ENCODE measurements around the gene ULK4. TPM values are rescaled to one million over a fixed set of nuclear protein-coding genes. Genes with fewer than 3 reads are reported as not detected.
"Not testable (repeated sequence)": the region's sequence is repeated elsewhere in the genome, so short reads cannot be mapped to it uniquely, and the experiment has no call there.

ULK4 gene
- total RNA-seq, 1 donor from 2014 or later, result 13.3 TPM

- ATAC-seq (no peak), DNase-seq (ENCODE audit: low spot score) (no peak)
- intact Hi-C loops (cut with DNase I), result loop anchor here (5.0 kb wide), 1 partner anchor 1294 kb away; no protein-coding TSS in a partner anchor
Observed at GRCh38 chr3:41881233-41881821, 80.6 kb downstream of the ULK4 start.

- DNase-seq (ENCODE audit: low spot score) (no peak), ATAC-seq (no peak)
- intact Hi-C loops (cut with DNase I), result loop anchor here (5.0 kb wide), 1 partner anchor 1293 kb away; no protein-coding TSS in a partner anchor
Observed at GRCh38 chr3:41880387-41880786, 81.5 kb downstream of the ULK4 start.

- ATAC-seq; intact Hi-C loops (cut with DNase I): not testable (repeated sequence)
Observed at GRCh38 chr3:41877741-41878140, 84.2 kb downstream of the ULK4 start.

GRCh38 chr3:41874022-41874421, 87.9 kb downstream of the ULK4 start:
- intact Hi-C loops (cut with DNase I), result no loop called here
- DNase-seq (ENCODE audit: low spot score) (no peak), ATAC-seq (no peak)

More at GRCh38 chr3:41877741-41878140, 84.2 kb downstream of the ULK4 start:
- not testable (repeated sequence) for DNase-seq (ENCODE audit: low spot score)

- intact Hi-C loops (cut with DNase I), result no loop called here
- DNase-seq (ENCODE audit: low spot score) (no peak), ATAC-seq (no peak)
Observed at GRCh38 chr3:41872157-41872556, 89.7 kb downstream of the ULK4 start.

GRCh38 chr3:41867533-41867932, 94.4 kb downstream of the ULK4 start:
- no peak for ATAC-seq
- no peak for DNase-seq (ENCODE audit: low spot score)
- intact Hi-C loops (cut with DNase I), result no loop called here

GRCh38 chr3:41866298-41866697, 95.6 kb downstream of the ULK4 start:
- ATAC-seq (no peak), DNase-seq (ENCODE audit: low spot score) (no peak)
- intact Hi-C loops (cut with DNase I), result no loop called here

- intact Hi-C loops (cut with DNase I), result no loop called here
- ATAC-seq (no peak), DNase-seq (ENCODE audit: low spot score) (no peak)
Observed at GRCh38 chr3:41863024-41863423, 98.9 kb downstream of the ULK4 start.

GRCh38 chr3:41860489-41860888, 101.4 kb downstream of the ULK4 start:
- intact Hi-C loops (cut with DNase I); DNase-seq (ENCODE audit: low spot score): not testable (repeated sequence)

GRCh38 chr3:41854956-41855355, 106.9 kb downstream of the ULK4 start:
- no peak for ATAC-seq
- intact Hi-C loops (cut with DNase I), result no loop called here

More at GRCh38 chr3:41860489-41860888, 101.4 kb downstream of the ULK4 start:
- not testable (repeated sequence) for ATAC-seq

GRCh38 chr3:41853540-41854196, 108.2 kb downstream of the ULK4 start:
- ATAC-seq (no peak), DNase-seq (ENCODE audit: low spot score) (no peak)
- intact Hi-C loops (cut with DNase I), result no loop called here

More at GRCh38 chr3:41854956-41855355, 106.9 kb downstream of the ULK4 start:
- no peak for DNase-seq (ENCODE audit: low spot score)

GRCh38 chr3:41848753-41849574, 112.9 kb downstream of the ULK4 start:
- no peak for DNase-seq (ENCODE audit: low spot score)
- no peak for ATAC-seq
- intact Hi-C loops (cut with DNase I), result no loop called here

- DNase-seq (ENCODE audit: low spot score) (no peak), ATAC-seq (no peak)
- intact Hi-C loops (cut with DNase I), result no loop called here
Observed at GRCh38 chr3:41847679-41848078, 114.2 kb downstream of the ULK4 start.

- intact Hi-C loops (cut with DNase I), result no loop called here
- ATAC-seq (no peak), DNase-seq (ENCODE audit: low spot score) (no peak)
Observed at GRCh38 chr3:41846850-41847249, 115.1 kb downstream of the ULK4 start.

GRCh38 chr3:41845826-41846225, 116.1 kb downstream of the ULK4 start:
- ATAC-seq, result no peak
- DNase-seq (ENCODE audit: low spot score), result no peak
- intact Hi-C loops (cut with DNase I), result no loop called here

- DNase-seq (ENCODE audit: low spot score); ATAC-seq; intact Hi-C loops (cut with DNase I): not testable (repeated sequence)
Observed at GRCh38 chr3:41844256-41844655, 117.6 kb downstream of the ULK4 start.

GRCh38 chr3:41840936-41841668, 120.8 kb downstream of the ULK4 start:
- intact Hi-C loops (cut with DNase I); ATAC-seq; DNase-seq (ENCODE audit: low spot score): not testable (repeated sequence)

GRCh38 chr3:41836360-41837134, 125.4 kb downstream of the ULK4 start:
- ATAC-seq, result no peak
- intact Hi-C loops (cut with DNase I), result no loop called here
- DNase-seq (ENCODE audit: low spot score), result no peak
